H9 (cell line): ENCODE measurements around the gene PABPC3. TPM values are rescaled to one million over a fixed set of nuclear protein-coding genes. Genes with fewer than 3 reads are reported as not detected.

ENCODE experiments used
- DNase-seq: peaks from one replicate; pipeline ENCODE4 v3.0.0-alpha.2; 2017
- H2AFZ ChIP-seq: one replicate; pipeline ENCODE4 v1.6.1; 2013; ENCODE audit warnings: mild to moderate bottlenecking, low read length, control low read depth, moderate library complexity
- H2AK5ac ChIP-seq: 2 replicates; pipeline ENCODE4 v1.6.1; 2013; ENCODE audit warnings: low read length, control low read depth, mixed read lengths; ENCODE audit not compliant: insufficient read length
- H2BK120ac ChIP-seq: one replicate; pipeline ENCODE4 v1.6.1; 2013; ENCODE audit warnings: low read depth, mild to moderate bottlenecking, low read length, control low read depth, inconsistent platforms; ENCODE audit not compliant: poor library complexity, severe bottlenecking
- H2BK12ac ChIP-seq: 2 replicates; pipeline ENCODE4 v1.6.1; 2013; ENCODE audit warnings: low read length, control low read depth, mixed read lengths, low read depth; ENCODE audit not compliant: insufficient read length
- H2BK15ac ChIP-seq: 2 replicates; pipeline ENCODE4 v1.6.1; 2013; ENCODE audit warnings: low read depth, low read length, control low read depth
- H2BK20ac ChIP-seq: one replicate; pipeline ENCODE4 v1.6.1; 2013; ENCODE audit warnings: low read depth, mild to moderate bottlenecking, low read length, control low read depth, inconsistent platforms; ENCODE audit not compliant: poor library complexity, severe bottlenecking
- H2BK5ac ChIP-seq: 2 replicates; pipeline ENCODE4 v1.6.1; 2013; ENCODE audit warnings: low read length, control low read depth, mixed read lengths; ENCODE audit not compliant: insufficient read length
- H3K14ac ChIP-seq: 2 replicates; pipeline ENCODE4 v1.6.1; 2013; ENCODE audit warnings: low read length, control low read depth; ENCODE audit not compliant: insufficient read depth
- H3K18ac ChIP-seq: 2 replicates; pipeline ENCODE4 v1.6.1; 2013; ENCODE audit warnings: low read depth, mild to moderate bottlenecking, mixed read lengths, low read length, control low read depth; ENCODE audit not compliant: insufficient read length
- H3K23ac ChIP-seq: 2 replicates; pipeline ENCODE4 v1.6.1; 2013; ENCODE audit warnings: low read length, control low read depth, mixed read lengths, low read depth; ENCODE audit not compliant: insufficient read length
- H3K23me2 ChIP-seq: 2 replicates; pipeline ENCODE4 v1.6.1; 2013; ENCODE audit warnings: low read depth, mild to moderate bottlenecking, mixed read lengths, low read length, control low read depth; ENCODE audit not compliant: insufficient read length, poor library complexity, severe bottlenecking
- H3K27ac ChIP-seq: 2 replicates; pipeline ENCODE4 v1.5.1; 2013; ENCODE audit warnings: low read length, control low read depth, mixed read lengths, low read depth; ENCODE audit not compliant: insufficient read length
- H3K27me3 ChIP-seq: 2 replicates; pipeline ENCODE4 v1.6.1; 2013; ENCODE audit warnings: low read length, control low read depth, inconsistent platforms; ENCODE audit not compliant: insufficient read depth
- H3K4ac ChIP-seq: 2 replicates; pipeline ENCODE4 v1.6.1; 2013; ENCODE audit warnings: low read depth, mild to moderate bottlenecking, control low read depth, inconsistent platforms, low read length, moderate library complexity
- H3K4me1 ChIP-seq: 2 replicates; pipeline ENCODE4 v1.6.1; 2013; ENCODE audit warnings: low read length, control low read depth, inconsistent platforms; ENCODE audit not compliant: insufficient read depth
- H3K4me2 ChIP-seq: 2 replicates; pipeline ENCODE4 v1.6.1; 2013; ENCODE audit warnings: low read length, control low read depth, mixed read lengths; ENCODE audit not compliant: insufficient read length, insufficient read depth
- H3K56ac ChIP-seq: 2 replicates; pipeline ENCODE4 v1.6.1; 2013; ENCODE audit warnings: low read depth, mild to moderate bottlenecking, mixed read lengths, low read length, control low read depth; ENCODE audit not compliant: insufficient read length
- H3K79me1 ChIP-seq: 2 replicates; pipeline ENCODE4 v1.6.1; 2013; ENCODE audit warnings: low read depth, mild to moderate bottlenecking, moderate library complexity, low read length, control low read depth, inconsistent platforms; ENCODE audit not compliant: insufficient read depth, poor library complexity, severe bottlenecking
- H3K79me2 ChIP-seq: 2 replicates; pipeline ENCODE4 v1.6.1; 2013; ENCODE audit warnings: low read length, control low read depth, inconsistent platforms; ENCODE audit not compliant: insufficient read depth
- H3K9ac ChIP-seq: 2 replicates; pipeline ENCODE4 v1.6.1; 2013; ENCODE audit warnings: low read length, control low read depth, mixed read lengths; ENCODE audit not compliant: insufficient read length; ENCODE audit errors: extremely low read depth
- H3K9me3 ChIP-seq: one replicate; pipeline ENCODE4 v1.6.1; 2013; ENCODE audit warnings: low read depth, low read length, inconsistent platforms; ENCODE audit not compliant: control insufficient read depth
- H3T11ph ChIP-seq: one replicate; pipeline ENCODE4 v1.6.1; 2013; ENCODE audit warnings: mild to moderate bottlenecking, low read length, control low read depth, inconsistent platforms
- H4K20me1 ChIP-seq: one replicate; pipeline ENCODE4 v1.6.1; 2013; ENCODE audit not compliant: control insufficient read depth, insufficient read length, insufficient read depth
- H4K5ac ChIP-seq: 2 replicates; pipeline ENCODE4 v1.6.1; 2013; ENCODE audit warnings: low read depth, mild to moderate bottlenecking, mixed read lengths, low read length, control low read depth; ENCODE audit not compliant: insufficient read length
- H4K8ac ChIP-seq: replicated peaks from 2 replicates; pipeline ENCODE4 v1.6.1; 2013; ENCODE audit warnings: low read length, control low read depth, mixed read lengths, low read depth; ENCODE audit not compliant: insufficient read length
- H4K91ac ChIP-seq: 2 replicates; pipeline ENCODE4 v1.6.1; 2013; ENCODE audit warnings: low read depth, mild to moderate bottlenecking, moderate library complexity, mixed read lengths, low read length, control low read depth; ENCODE audit not compliant: insufficient read length
- H3K27ac Mint-ChIP-seq, 3 experiments: 2 replicates in 2 of 3; 3 replicates in 1 of 3; pipeline ENCODE4 v1.8.0; 2020 to 2021; ENCODE audit warnings: mixed read lengths in 3 of 3, mild to moderate bottlenecking in 1 of 3, moderate library complexity in 1 of 3
- H3K27me3 Mint-ChIP-seq: 2 replicates; pipeline ENCODE4 v1.8.0; 2021; ENCODE audit warnings: low read depth, mild to moderate bottlenecking, moderate library complexity, mixed read lengths
- H3K36me3 Mint-ChIP-seq, 3 experiments: 2 replicates in 2 of 3; 3 replicates in 1 of 3; pipeline ENCODE4 v1.8.0; 2020 to 2021; ENCODE audit warnings: low read depth in 3 of 3, mixed read lengths in 3 of 3; ENCODE audit not compliant: insufficient read depth in 1 of 3
- H3K4me1 Mint-ChIP-seq, 2 experiments: 2 replicates each; pipeline ENCODE4 v1.8.0; 2020; ENCODE audit warnings: mixed read lengths in 2 of 2
- H3K4me3 Mint-ChIP-seq, 2 experiments: 2 replicates in 1 of 2; 3 replicates in 1 of 2; pipeline ENCODE4 v1.8.0; 2020 to 2021; ENCODE audit warnings: mild to moderate bottlenecking in 2 of 2, mixed read lengths in 2 of 2, moderate library complexity in 1 of 2
- H3K9me3 Mint-ChIP-seq, 2 experiments: 2 replicates in 1 of 2; 3 replicates in 1 of 2; pipeline ENCODE4 v1.8.0; 2020; ENCODE audit warnings: mild to moderate bottlenecking in 2 of 2, mixed read lengths in 2 of 2, moderate library complexity in 1 of 2
- WGBS: extraction: QIAGEN DNeasy Blood & Tissue Kit; methylation state at CpG from one replicate; pipeline ENCODE4 v1.1.7; 2013; ENCODE audit warnings: missing lambda C conversion rate, low lambda C conversion rate, mixed read lengths; ENCODE audit not compliant: insufficient read length; ENCODE audit errors: extremely low coverage; 5-methylcytosine and 5-hydroxymethylcytosine counted together
- total RNA-seq: library from RNA; stranded (reverse); gene quantifications from 2 replicates; pipeline ENCODE4 v1.2.1, GENCODE V29; 2021
- TF ChIP-seq, protein P1 (sequence below): fragments of 200-600 bp; sonication (generic); conservative IDR thresholded peaks from 3 replicates; pipeline ENCODE4 v1.8.0; 2021; ENCODE audit warnings: antibody characterized with exemption, mild to moderate bottlenecking

PABPC3 gene
- total RNA-seq, 1 experiment from 2014 or later, result 0.31 TPM

DNA sequence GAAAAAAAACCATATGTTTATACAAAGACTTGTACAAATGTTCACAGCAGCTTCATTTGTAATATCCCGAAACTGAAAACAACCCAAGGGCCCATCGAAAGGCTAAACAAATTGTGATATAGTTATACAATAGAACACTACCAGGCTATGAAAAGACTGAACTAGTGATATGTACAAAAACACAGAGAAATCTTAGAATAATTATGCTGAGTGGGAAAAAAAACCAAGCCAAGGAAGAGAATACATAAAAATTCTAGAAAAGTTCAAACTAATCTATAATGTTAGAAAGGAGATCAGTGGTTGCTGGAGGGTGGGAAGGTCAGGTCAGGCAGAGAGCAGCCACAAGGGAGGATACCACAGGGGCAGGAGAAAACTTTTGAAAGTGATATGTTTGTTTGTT lies 7.8 kb downstream of the PABPC3 start:
- Histone ChIP-seq H2AFZ (no peak overlapping the region), H2BK12ac (no peak overlapping the region), H3K23ac (no peak overlapping the region), H3K23me2 (no peaks in the 10 kb centered on the region), H3K4me2 (no peak overlapping the region), H3K9me3 (no peaks in the 10 kb centered on the region), H3K4me1 (no peaks in the 10 kb centered on the region), H3K27ac (no peak overlapping the region), H4K5ac (no peak overlapping the region), H4K20me1 (no peaks in the 10 kb centered on the region), H3K56ac (no peak overlapping the region), H3K4ac (no peak overlapping the region), H2BK15ac (no peak overlapping the region), H3K18ac (no peak overlapping the region), H3K79me1 (no peaks in the 10 kb centered on the region), H2BK20ac (no peak overlapping the region), H4K91ac (no peak overlapping the region), H3K79me2 (no peaks in the 10 kb centered on the region), H2AK5ac (no peak overlapping the region), H4K8ac (no peak overlapping the region), H3K27me3 (no peaks in the 10 kb centered on the region), H2BK5ac (no peak overlapping the region), H3K9ac (no peak overlapping the region), H2BK120ac (no peak overlapping the region), H3T11ph (no peak overlapping the region), H3K14ac (no peak overlapping the region)
- Mint-ChIP-seq H3K4me1 (no peaks in the 10 kb centered on the region), H3K36me3 (no peaks in the 10 kb centered on the region), H3K27me3 (no peaks in the 10 kb centered on the region), H3K27ac (no peak overlapping the region), H3K9me3 (no peaks in the 10 kb centered on the region), H3K4me3 (no peak overlapping the region)
- DNase-seq, result no peak
- TF ChIP-seq, protein P1, sequence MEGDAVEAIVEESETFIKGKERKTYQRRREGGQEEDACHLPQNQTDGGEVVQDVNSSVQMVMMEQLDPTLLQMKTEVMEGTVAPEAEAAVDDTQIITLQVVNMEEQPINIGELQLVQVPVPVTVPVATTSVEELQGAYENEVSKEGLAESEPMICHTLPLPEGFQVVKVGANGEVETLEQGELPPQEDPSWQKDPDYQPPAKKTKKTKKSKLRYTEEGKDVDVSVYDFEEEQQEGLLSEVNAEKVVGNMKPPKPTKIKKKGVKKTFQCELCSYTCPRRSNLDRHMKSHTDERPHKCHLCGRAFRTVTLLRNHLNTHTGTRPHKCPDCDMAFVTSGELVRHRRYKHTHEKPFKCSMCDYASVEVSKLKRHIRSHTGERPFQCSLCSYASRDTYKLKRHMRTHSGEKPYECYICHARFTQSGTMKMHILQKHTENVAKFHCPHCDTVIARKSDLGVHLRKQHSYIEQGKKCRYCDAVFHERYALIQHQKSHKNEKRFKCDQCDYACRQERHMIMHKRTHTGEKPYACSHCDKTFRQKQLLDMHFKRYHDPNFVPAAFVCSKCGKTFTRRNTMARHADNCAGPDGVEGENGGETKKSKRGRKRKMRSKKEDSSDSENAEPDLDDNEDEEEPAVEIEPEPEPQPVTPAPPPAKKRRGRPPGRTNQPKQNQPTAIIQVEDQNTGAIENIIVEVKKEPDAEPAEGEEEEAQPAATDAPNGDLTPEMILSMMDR, result no peak
- no CpG with 5 or more reads among the region's 2 CpGs for WGBS
